DMS79 treated with DMSO at 0.1 percent for 48 hours (cell line): ENCODE measurements around the gene MSL1.
A peak's percentile ranks its signal among the peaks of the same experiment; 100 is the strongest.

Source experiments
- DNase-seq: peaks from one replicate; lab custom pipeline; 2025; lab: John Stamatoyannopoulos, UW

MSL1 gene, protein sequence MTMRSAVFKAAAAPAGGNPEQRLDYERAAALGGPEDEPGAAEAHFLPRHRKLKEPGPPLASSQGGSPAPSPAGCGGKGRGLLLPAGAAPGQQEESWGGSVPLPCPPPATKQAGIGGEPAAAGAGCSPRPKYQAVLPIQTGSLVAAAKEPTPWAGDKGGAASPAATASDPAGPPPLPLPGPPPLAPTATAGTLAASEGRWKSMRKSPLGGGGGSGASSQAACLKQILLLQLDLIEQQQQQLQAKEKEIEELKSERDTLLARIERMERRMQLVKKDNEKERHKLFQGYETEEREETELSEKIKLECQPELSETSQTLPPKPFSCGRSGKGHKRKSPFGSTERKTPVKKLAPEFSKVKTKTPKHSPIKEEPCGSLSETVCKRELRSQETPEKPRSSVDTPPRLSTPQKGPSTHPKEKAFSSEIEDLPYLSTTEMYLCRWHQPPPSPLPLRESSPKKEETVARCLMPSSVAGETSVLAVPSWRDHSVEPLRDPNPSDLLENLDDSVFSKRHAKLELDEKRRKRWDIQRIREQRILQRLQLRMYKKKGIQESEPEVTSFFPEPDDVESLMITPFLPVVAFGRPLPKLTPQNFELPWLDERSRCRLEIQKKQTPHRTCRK

GRCh38 chr17:40121181-40122135, at the start of gene MSL1:
MSL1 (plus strand) TSS chr17:40121971; CDS start chr17:40122613, 642 bp downstream.
- peak; percentile 67 for DNase-seq

GRCh38 chr17:40072040-40072734, 49.6 kb upstream of the MSL1 start:
- peak; percentile 96 for DNase-seq

DNA sequence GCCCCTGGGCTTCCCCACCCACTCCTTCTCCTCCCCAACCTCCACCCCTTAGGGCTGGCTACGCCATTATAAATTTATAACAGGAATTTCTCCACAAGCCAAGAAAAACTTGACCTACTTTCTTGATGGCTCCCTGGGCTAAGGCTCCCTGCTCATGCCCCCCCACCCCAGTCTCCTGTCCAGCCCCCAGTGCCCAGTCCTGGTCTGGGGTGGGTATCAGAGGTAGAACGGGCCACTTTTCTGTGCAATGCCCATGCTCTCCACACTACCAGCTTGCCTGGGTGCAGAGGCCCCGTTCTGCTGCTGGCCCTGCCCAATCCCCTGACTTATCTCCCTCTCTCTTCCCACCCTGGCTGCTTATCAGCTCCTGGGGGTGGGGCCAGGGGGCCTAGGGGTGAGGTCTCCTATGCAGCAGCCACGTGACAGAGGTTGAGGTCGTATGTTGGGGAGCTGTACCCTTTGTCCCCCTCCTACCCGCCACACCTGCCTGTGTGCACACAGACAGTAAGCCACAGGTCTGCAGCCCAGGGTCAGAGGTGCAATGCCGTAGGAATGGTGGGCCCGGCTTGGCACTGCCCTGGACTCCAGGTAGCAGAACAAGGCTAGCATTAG, 48.9 kb upstream of the MSL1 start:
- peak; percentile 24 for DNase-seq

DNA sequence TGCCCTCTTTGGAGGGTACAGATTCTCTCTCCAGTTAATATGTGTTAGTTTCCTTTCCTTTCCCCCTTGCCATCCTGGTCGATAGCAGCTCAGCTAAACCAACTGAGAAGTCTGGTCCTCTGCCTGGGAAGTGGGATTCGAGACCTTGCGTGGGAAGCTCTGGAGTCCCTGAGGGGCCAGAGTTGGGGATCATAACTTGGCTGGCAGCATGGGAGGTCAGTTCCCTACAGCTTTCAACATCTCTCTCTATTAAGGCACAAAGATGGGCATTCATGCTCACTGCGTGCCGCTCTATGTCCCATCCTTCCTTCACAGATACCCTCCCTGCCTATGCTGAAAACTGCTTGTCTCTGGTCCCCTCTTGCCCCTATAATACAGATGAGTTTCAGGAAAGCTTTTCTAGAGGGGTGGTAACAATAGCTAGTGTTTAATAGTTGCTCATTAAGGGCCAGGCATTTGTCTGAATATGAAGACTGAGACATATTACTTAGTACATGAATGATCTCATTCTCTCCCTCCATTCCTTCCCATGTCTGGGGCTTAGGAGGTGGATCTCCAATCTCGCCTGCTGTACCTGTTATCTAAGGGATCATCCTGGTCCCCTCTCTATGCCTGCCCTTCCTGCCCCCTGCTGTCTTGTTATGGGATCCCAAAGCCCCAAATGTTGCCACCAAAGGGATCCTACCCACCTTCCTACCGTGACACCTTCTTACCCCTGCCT, 48.2 kb upstream of the MSL1 start:
- no peak for DNase-seq

- DNase-seq, result no peak
Measured at GRCh38 chr17:40074175-40074512, 47.6 kb upstream of the MSL1 start.

DNA sequence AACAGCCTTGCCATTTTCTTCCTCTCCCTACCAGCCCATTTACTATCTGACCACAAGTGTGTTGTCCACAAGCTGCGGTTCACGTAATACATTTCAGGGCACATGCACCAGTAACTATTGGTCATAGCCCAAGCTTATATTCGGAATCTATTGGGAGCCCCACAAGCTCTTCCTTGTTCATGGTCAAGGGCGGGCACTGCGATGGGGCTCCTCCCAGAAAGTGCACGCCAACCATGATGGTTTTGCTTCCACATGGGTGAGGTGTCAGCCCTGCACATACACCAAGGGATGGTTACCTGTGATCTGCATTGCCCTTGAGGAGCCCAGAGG, 46.9 kb upstream of the MSL1 start:
- DNase-seq, result no peak

DNA sequence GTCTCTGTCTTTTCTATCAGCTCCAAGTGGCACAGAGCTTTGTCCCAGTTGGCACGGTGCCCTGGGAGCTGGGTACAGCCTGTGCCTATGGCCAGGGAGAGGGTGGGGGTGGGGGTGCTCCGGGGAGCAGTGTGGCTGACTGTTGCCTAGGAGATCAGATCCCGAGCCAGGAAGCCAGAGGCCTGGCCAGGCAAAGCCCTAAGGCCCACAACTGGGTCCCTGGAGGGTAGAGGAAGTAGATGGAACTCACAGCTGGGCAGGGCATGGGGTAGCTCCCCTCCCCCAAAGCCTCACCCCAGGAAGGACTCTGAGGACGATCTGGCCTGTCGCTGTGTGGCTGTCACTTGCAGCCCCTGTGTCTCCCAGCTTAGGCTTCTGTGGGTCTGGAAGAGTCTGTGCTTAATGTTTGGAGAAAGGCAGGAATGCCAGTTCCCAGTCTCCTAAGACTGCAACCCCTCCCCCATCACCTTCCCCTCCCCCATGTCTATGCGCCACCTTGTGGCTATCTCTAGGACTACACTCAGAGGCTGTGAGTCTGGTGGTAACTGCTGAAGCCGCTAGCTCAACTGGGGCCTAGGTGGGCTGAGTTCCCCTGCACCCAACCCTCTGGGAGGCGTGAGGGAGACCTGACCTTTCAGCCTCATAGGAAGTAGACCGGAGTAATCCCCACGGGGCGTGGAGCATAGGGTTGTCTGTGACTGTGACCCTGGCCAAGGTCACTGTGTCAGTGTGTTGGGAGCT, 46.4 kb upstream of the MSL1 start:
- DNase-seq, result peak; percentile 72

GRCh38 chr17:40075942-40076498, 45.8 kb upstream of the MSL1 start:
- no peak for DNase-seq

GRCh38 chr17:40076591-40076990, 45.2 kb upstream of the MSL1 start:
- no peak for DNase-seq

- no peak for DNase-seq
Measured at GRCh38 chr17:40079545-40079944, 42.2 kb upstream of the MSL1 start.

GRCh38 chr17:40084477-40084876, 37.3 kb upstream of the MSL1 start:
- no peak for DNase-seq

DNA sequence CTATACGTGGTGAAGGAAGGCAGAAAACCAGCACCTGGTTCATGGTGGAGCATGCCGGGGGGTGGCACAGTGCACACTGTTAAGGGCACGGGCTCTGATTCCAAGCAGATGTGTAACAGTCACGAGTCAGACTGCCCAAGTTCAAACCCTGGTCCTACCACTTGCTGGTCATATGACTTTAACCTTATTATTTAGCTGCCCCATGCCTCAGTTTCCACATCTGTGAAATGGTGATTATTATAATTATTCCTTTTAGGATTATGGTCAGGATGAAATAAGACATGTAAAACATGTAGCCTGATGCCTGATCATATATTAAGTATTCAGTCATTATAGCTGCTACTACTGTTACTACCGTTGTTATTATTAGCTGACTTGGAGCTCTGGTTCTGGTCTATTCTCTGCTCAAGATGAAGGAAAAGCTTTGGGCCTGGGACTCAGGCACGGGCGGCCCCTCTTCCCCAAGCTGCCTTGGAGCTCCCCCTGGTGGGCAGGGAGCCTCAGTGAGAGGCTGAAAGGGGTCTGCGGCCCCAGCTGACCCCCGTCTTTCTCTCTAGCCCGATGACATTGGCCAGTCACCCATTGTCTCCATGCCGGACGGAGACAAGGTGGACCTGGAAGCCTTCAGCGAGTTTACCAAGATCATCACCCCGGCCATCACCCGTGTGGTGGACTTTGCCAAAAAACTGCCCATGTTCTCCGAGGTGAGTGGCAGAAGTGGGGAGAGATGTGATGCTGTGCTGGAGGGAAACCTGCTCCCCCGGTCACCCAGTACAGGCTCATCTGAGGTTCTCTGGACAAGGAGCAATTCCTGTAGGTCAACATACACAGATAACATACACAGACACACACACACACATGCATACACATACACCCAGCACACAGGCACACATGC, 35.4 kb upstream of the MSL1 start:
- DNase-seq, result peak; percentile 41

GRCh38 chr17:40087049-40087794, 34.5 kb upstream of the MSL1 start:
- no peak for DNase-seq

DNA sequence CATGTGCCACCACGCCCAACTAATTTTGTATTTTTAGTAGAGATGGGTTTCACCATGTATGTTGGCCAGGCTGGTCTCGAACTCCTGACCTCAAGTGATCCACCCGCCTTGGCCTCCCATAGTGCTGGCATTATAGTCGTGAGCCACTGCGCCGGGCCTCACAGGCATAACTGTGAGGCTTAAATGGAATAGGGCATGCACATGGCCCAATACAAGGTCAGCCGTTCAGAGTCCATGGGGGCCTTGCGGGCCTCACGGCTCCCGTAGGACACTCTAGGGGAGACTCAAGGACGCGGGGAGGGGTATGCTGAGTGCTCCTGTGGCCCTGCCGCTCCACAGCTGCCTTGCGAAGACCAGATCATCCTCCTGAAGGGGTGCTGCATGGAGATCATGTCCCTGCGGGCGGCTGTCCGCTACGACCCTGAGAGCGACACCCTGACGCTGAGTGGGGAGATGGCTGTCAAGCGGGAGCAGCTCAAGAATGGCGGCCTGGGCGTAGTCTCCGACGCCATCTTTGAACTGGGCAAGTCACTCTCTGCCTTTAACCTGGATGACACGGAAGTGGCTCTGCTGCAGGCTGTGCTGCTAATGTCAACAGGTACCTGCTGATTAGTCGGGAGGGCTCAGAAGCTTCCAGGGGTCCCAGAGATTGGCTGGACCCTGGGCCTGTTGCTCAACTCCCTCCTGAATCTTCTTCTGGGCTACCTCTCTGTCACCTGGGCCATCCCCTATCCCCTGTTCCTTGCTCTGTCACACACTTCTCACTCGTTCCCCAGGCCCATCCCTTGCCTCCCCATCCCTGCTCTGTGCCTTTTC, 33.7 kb upstream of the MSL1 start:
- DNase-seq, result no peak

DNA sequence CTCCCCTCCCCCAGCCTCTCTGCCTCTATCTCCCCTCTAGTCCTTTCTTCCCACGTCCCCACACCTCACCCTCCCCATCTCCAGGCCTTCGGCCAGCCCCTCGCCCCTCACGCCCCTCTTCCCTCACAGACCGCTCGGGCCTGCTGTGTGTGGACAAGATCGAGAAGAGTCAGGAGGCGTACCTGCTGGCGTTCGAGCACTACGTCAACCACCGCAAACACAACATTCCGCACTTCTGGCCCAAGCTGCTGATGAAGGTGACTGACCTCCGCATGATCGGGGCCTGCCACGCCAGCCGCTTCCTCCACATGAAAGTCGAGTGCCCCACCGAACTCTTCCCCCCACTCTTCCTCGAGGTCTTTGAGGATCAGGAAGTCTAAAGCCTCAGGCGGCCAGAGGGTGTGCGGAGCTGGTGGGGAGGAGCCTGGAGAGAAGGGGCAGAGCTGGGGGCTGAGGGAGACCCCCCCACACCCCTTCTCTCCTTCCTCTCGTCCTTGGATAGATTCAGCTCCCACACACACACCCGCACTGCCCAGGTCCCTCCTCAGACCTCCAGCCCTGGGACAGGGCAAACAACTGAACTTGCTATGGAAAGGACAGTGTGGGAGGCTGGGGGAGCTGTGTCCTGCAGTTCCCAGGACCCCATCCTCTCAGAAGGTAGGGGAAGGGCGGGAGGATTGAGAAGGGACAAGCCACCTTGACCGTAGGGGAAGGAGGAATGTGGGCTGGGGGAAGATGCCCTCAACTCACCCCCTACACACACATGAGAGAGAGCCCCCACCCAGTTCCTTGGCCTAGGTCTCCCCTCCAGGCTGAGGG, 32.5 kb upstream of the MSL1 start:
- DNase-seq, result no peak
